NCI-H1436 (cell line): Measurements from ENCODE around the gene ARHGAP23.

Experiments
- DNase-seq: peaks from one replicate; lab custom pipeline; 2025; lab: John Stamatoyannopoulos, UW

Gene ARHGAP23

GRCh38 chr17:38554430-38555350 is 126.4 kb downstream of the ARHGAP23 start:
- peak; percentile 94 for DNase-seq

GRCh38 chr17:38556239-38556638 is 128.0 kb downstream of the ARHGAP23 start:
- DNase-seq, result no peak

DNA sequence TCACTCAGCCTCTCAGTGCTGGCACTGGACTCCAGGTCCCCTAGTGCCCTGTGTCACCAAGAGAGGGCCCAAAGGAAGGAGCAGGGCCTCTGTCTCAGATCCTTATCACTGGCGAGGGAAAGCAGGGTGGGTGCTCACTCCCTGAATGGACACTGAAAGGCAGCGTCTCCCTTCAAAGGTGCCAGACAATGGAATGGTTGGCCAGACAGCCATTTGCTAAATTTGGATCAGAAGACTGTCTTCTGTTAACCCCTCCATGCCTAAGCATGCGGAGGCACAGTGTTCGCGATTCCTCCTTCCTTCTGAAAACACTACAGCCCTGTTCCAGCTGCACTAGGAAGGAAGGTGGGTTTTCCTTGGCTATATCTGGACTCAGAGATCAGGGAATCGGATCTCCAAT is 129.1 kb downstream of the ARHGAP23 start:
- no peak for DNase-seq

- peak; percentile 98 for DNase-seq
These were observed 129.8 kb downstream of the ARHGAP23 start for GRCh38 chr17:38557836-38558727.

DNA sequence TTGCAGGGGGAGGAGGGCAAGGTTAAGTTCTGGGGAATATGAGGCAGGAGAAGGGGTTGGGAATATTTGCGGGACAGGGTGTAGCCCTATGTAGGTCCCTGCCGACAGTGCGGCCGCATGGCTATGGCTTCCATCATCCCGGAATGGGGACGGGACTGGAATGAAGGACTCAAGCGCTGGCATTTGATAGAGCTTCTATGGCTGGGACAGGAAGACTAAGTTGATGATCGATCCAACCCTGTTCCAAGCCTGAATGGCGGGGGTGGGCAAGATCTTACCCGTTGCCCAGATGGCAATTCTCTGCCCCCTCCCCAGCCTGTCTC is 130.4 kb downstream of the ARHGAP23 start:
- no peak for DNase-seq

- DNase-seq, result peak; percentile 97
These were observed 131.0 kb downstream of the ARHGAP23 start for GRCh38 chr17:38559051-38559879.

DNA sequence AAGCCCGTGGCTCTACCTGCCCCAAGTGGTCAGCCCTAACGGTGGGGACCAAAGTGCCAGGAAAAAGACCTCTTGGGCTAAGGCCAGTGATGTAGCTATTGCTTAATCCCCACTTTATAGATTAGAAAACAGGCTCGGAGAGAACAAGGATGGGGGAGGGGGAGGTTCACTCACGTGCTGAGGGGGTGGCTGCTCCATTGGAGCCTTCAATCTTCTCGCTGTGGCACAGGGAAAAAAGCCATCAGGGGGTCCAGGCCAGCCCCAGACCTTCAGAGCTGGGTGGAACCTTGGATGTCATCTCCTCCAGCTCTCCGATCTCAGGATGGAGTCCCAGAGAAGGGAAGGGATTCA is 131.6 kb downstream of the ARHGAP23 start:
- DNase-seq, result peak; percentile 21

DNA sequence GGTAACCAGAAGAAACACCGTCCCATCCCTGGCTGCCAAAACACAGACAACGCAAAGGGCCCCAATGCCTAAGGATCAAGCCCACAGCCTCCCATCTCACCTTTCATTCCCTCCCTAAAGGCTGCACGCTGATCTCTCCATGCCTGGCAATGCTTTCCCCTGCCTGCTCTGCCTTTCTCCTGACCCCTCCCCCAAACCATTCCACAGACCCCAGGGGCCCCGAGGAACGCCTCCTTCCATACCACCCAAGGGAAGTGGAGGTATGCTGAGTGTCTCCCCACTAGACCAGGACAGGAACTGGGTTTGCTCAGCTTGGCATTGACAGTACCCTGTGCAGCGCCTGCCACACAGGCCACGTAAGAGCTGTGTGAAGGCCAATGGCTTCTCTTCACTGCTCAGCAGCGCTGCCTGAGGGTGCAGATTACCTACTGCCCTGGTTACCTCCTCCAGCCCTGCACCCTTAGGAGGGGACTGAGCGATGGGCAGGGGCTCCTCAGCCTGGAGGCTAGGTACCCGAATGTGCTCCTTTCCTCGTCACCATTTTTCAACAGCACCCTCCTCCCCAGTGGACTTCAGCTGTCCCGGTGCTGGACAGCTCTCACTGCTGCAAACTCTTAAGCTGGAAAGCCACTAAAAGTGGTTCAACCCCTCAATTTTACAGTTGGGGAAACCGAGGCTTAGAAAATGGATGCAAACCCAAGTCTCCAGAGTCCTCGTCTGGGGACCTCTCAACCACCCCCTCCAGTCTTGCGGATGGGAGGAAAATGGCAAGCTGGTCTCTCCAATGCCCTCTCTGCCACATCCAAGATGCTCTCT is 132.4 kb downstream of the ARHGAP23 start:
- no peak for DNase-seq

- no peak for DNase-seq
These were observed 133.4 kb downstream of the ARHGAP23 start for GRCh38 chr17:38561416-38562214.
